ENCODE data around the gene SATL1.

Gene SATL1

GRCh38 chrX:85223359-85223758 is 20.2 kb downstream of the SATL1 start:
- Histone ChIP-seq H4K5ac (ENCODE audit: low read length) (no peak overlapping the region), H2BK5ac (ENCODE audit: low read length) (no peak overlapping the region), H3K27ac (ENCODE audit: low read depth, low read length) (no peak overlapping the region), H3K23ac (ENCODE audit: low read length) (no peak overlapping the region), H3K79me1 (ENCODE audit: low read length) (no peaks in the 10 kb centered on the region), H3K4me3 (ENCODE audit: low read length) (no peak overlapping the region), H3K4me2 (ENCODE audit: low read length) (no peak overlapping the region), H2AK5ac (ENCODE audit: low read length) (no peak overlapping the region), H3K27me3 (ENCODE audit: insufficient read depth, low read length, poor library complexity) (no peaks in the 10 kb centered on the region), H3K9ac (ENCODE audit: low read length) (no peak overlapping the region), H2BK120ac (ENCODE audit: low read depth, low read length) (no peak overlapping the region), H2BK15ac (replicated peaks; ENCODE audit: low read depth) (no peak overlapping the region), H3K56ac (ENCODE audit: low read length) (no peak overlapping the region), H3K4ac (ENCODE audit: low read depth, low read length) (no peak overlapping the region), H4K8ac (ENCODE audit: low read depth, low read length) (no peak overlapping the region), H3K18ac (ENCODE audit: low read length) (no peak overlapping the region), H3K36me3 (ENCODE audit: control insufficient read depth, insufficient read depth, low read length) (no peaks in the 10 kb centered on the region), H3K4me1 (ENCODE audit: control insufficient read depth, low read depth, low read length) (no peaks in the 10 kb centered on the region), H3K79me2 (ENCODE audit: control insufficient read depth, insufficient read depth, low read length) (no peaks in the 10 kb centered on the region)
- no peak for DNase-seq
- WGBS (ENCODE audit: extremely low coverage, insufficient coverage, low lambda C conversion rate): no CpG with 5 or more reads among the region's 2 CpGs

GRCh38 chrX:85221361-85221760 is 22.2 kb downstream of the SATL1 start:
- Histone ChIP-seq H3K79me2 (ENCODE audit: control insufficient read depth, insufficient read depth, low read length) (no peaks in the 10 kb centered on the region), H3K18ac (ENCODE audit: low read length) (no peak overlapping the region), H3K36me3 (ENCODE audit: control insufficient read depth, insufficient read depth, low read length) (no peaks in the 10 kb centered on the region), H3K4me3 (ENCODE audit: low read length) (no peak overlapping the region), H3K23ac (ENCODE audit: low read length) (no peak overlapping the region), H4K5ac (ENCODE audit: low read length) (no peak overlapping the region), H3K4me1 (ENCODE audit: control insufficient read depth, low read depth, low read length) (no peaks in the 10 kb centered on the region), H2BK120ac (ENCODE audit: low read depth, low read length) (no peak overlapping the region), H2BK5ac (ENCODE audit: low read length) (no peak overlapping the region), H3K56ac (ENCODE audit: low read length) (no peak overlapping the region), H3K4ac (ENCODE audit: low read depth, low read length) (no peak overlapping the region), H3K4me2 (ENCODE audit: low read length) (no peak overlapping the region), H4K8ac (ENCODE audit: low read depth, low read length) (no peak overlapping the region), H2AK5ac (ENCODE audit: low read length) (no peak overlapping the region), H3K27me3 (ENCODE audit: insufficient read depth, low read length, poor library complexity) (no peaks in the 10 kb centered on the region), H3K9ac (ENCODE audit: low read length) (no peak overlapping the region), H2BK15ac (replicated peaks; ENCODE audit: low read depth) (no peak overlapping the region), H3K27ac (ENCODE audit: low read depth, low read length) (no peak overlapping the region), H3K79me1 (ENCODE audit: low read length) (no peaks in the 10 kb centered on the region)
- no peak for DNase-seq
- no CpG with 5 or more reads among the region's 1 CpG for WGBS (ENCODE audit: extremely low coverage, insufficient coverage, low lambda C conversion rate)

DNA sequence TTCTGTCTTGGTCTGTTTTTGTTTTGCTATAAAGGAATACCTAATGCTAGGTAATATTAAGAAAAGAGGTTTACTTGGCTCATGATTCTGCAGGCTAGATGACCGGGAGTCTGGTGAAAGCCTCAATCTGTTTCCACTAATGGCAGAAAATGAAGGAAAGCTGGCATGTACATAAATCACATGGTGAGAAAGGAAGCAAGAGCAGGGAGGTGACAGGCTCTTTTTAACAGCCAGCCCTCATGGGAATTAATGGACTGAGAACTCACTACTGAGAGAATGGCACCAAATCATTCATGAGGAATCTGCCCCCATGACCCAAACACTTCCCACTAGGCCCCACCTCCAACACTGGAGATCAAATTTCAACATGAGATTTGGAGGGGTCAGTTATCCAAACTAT is 27.6 kb downstream of the SATL1 start:
- H3K56ac ChIP-seq (ENCODE audit: low read length): no peak overlapping the region
- no peak overlapping the region for H2AK5ac ChIP-seq (ENCODE audit: low read length)
- no peaks in the 10 kb centered on the region for H3K79me1 ChIP-seq (ENCODE audit: low read length)
- no peaks in the 10 kb centered on the region for H3K27me3 ChIP-seq (ENCODE audit: insufficient read depth, low read length, poor library complexity)
- H3K27ac ChIP-seq (ENCODE audit: low read depth, low read length): no peak overlapping the region
- H3K79me2 ChIP-seq (ENCODE audit: control insufficient read depth, insufficient read depth, low read length): no peaks in the 10 kb centered on the region
- no peak overlapping the region for H3K9ac ChIP-seq (ENCODE audit: low read length)
- no CpG with 5 or more reads among the region's 1 CpG for WGBS (ENCODE audit: extremely low coverage, insufficient coverage, low lambda C conversion rate)
- H3K18ac ChIP-seq (ENCODE audit: low read length): no peak overlapping the region
- no peak overlapping the region for H2BK120ac ChIP-seq (ENCODE audit: low read depth, low read length)
- H3K23ac ChIP-seq (ENCODE audit: low read length): no peak overlapping the region
- H3K36me3 ChIP-seq (ENCODE audit: control insufficient read depth, insufficient read depth, low read length): no peaks in the 10 kb centered on the region
- no peak overlapping the region for H4K8ac ChIP-seq (ENCODE audit: low read depth, low read length)
- no peak overlapping the region for H2BK15ac ChIP-seq (replicated peaks; ENCODE audit: low read depth)
- H3K4me3 ChIP-seq (ENCODE audit: low read length): no peak overlapping the region
- H3K4me1 ChIP-seq (ENCODE audit: control insufficient read depth, low read depth, low read length): no peaks in the 10 kb centered on the region
- H3K4me2 ChIP-seq (ENCODE audit: low read length): no peak overlapping the region
- DNase-seq: no peak
- no peak overlapping the region for H2BK5ac ChIP-seq (ENCODE audit: low read length)
- H3K4ac ChIP-seq (ENCODE audit: low read depth, low read length): no peak overlapping the region
- no peak overlapping the region for H4K5ac ChIP-seq (ENCODE audit: low read length)

DNA sequence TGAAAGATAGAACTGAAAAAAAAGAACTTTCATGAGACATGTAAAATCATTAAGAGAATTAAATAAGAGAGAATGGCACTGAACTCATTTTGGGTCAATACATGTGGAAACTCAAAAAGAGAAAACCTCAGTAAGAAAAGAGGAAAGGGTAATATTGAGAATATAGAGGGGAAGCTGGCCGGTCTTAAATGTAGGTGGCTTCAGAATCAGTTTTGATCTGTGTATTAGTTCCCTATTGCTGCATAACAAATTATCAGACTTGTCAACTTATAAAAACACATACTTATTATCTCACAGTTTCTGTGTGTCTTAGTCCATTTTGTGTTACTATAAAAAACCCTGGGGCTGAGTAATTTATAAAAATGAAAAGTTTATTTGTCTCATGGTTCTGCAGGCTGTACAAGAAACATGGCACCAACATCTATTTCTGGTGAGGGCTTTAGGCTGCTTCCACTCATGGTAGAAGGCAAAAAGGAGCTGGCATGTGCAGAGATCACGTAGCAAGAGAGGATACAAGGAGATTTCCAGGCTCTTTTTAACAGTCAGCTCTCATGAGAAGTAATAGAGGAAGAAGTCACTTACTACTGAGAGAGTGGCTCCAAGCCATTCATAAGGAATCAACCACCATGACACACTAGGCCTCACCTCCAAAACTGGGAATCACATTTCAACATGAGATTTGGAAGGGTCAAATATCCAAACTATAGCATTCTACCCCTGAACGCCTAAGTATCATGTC is 29.6 kb downstream of the SATL1 start:
- Histone ChIP-seq H2BK15ac (replicated peaks; ENCODE audit: low read depth) (no peak overlapping the region), H3K56ac (ENCODE audit: low read length) (no peak overlapping the region), H2BK120ac (ENCODE audit: low read depth, low read length) (no peak overlapping the region), H3K79me1 (ENCODE audit: low read length) (no peaks in the 10 kb centered on the region), H3K4me3 (ENCODE audit: low read length) (no peak overlapping the region), H3K9ac (ENCODE audit: low read length) (no peak overlapping the region), H4K5ac (ENCODE audit: low read length) (no peak overlapping the region), H2BK5ac (ENCODE audit: low read length) (no peak overlapping the region), H3K4ac (ENCODE audit: low read depth, low read length) (no peak overlapping the region), H4K8ac (ENCODE audit: low read depth, low read length) (no peak overlapping the region), H3K27me3 (ENCODE audit: insufficient read depth, low read length, poor library complexity) (no peaks in the 10 kb centered on the region), H3K79me2 (ENCODE audit: control insufficient read depth, insufficient read depth, low read length) (no peaks in the 10 kb centered on the region), H3K27ac (ENCODE audit: low read depth, low read length) (no peak overlapping the region), H2AK5ac (ENCODE audit: low read length) (no peak overlapping the region), H3K36me3 (ENCODE audit: control insufficient read depth, insufficient read depth, low read length) (no peaks in the 10 kb centered on the region), H3K23ac (ENCODE audit: low read length) (no peak overlapping the region), H3K4me2 (ENCODE audit: low read length) (no peak overlapping the region), H3K18ac (ENCODE audit: low read length) (no peak overlapping the region), H3K4me1 (ENCODE audit: control insufficient read depth, low read depth, low read length) (no peaks in the 10 kb centered on the region)
- DNase-seq: no peak
- WGBS (ENCODE audit: extremely low coverage, insufficient coverage, low lambda C conversion rate): no CpG with 5 or more reads among the region's 3 CpGs

- no CpG with 5 or more reads among the region's 8 CpGs for WGBS (ENCODE audit: extremely low coverage, insufficient coverage, low lambda C conversion rate)
- no peaks in the 10 kb centered on the region for H3K27me3 ChIP-seq (ENCODE audit: insufficient read depth, low read length, poor library complexity)
Measured at GRCh38 chrX:85203461-85203970, 40.1 kb downstream of the SATL1 start.

DNA sequence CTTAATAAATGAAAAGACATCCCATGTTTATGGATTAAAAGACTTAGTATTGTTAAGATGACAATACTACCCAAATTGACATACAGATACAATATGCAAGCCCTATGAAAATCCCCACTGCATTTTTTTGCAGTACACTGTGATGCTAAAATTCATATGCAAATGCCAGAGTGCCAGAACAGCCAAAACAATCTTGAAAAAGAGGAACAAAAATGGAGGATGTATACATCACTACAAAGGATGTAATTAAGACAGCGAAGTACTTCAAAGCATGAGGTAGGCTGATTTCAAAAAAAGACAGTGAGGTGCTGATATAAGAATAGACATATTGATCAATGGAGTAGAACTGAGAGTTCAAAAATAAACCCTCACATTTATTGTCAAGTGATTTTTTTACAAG is 47.3 kb downstream of the SATL1 start:
- Histone ChIP-seq H3K56ac (ENCODE audit: low read length) (no peak overlapping the region), H2AK5ac (ENCODE audit: low read length) (no peak overlapping the region), H2BK15ac (replicated peaks; ENCODE audit: low read depth) (no peak overlapping the region), H3K23ac (ENCODE audit: low read length) (no peak overlapping the region), H3K79me1 (ENCODE audit: low read length) (no peaks in the 10 kb centered on the region), H2BK5ac (ENCODE audit: low read length) (no peak overlapping the region), H3K18ac (ENCODE audit: low read length) (no peak overlapping the region), H3K4ac (ENCODE audit: low read depth, low read length) (no peak overlapping the region), H3K4me1 (ENCODE audit: control insufficient read depth, low read depth, low read length) (no peaks in the 10 kb centered on the region), H3K36me3 (ENCODE audit: control insufficient read depth, insufficient read depth, low read length) (no peaks in the 10 kb centered on the region), H2BK120ac (ENCODE audit: low read depth, low read length) (no peak overlapping the region), H3K27me3 (ENCODE audit: insufficient read depth, low read length, poor library complexity) (no peaks in the 10 kb centered on the region), H3K4me3 (ENCODE audit: low read length) (no peak overlapping the region), H3K79me2 (ENCODE audit: control insufficient read depth, insufficient read depth, low read length) (no peaks in the 10 kb centered on the region), H3K27ac (ENCODE audit: low read depth, low read length) (no peak overlapping the region), H4K8ac (ENCODE audit: low read depth, low read length) (no peak overlapping the region), H4K5ac (ENCODE audit: low read length) (no peak overlapping the region), H3K9ac (ENCODE audit: low read length) (no peak overlapping the region), H3K4me2 (ENCODE audit: low read length) (no peak overlapping the region)
- no peak for DNase-seq
- no CpG with 5 or more reads among the region's 1 CpG for WGBS (ENCODE audit: extremely low coverage, insufficient coverage, low lambda C conversion rate)

More at GRCh38 chrX:85203461-85203970, 40.1 kb downstream of the SATL1 start:
- DNase-seq: no peak
- Histone ChIP-seq H3K4me1 (ENCODE audit: control insufficient read depth, low read depth, low read length) (no peaks in the 10 kb centered on the region), H3K4me2 (ENCODE audit: low read length) (no peak overlapping the region), H3K23ac (ENCODE audit: low read length) (no peak overlapping the region), H3K27ac (ENCODE audit: low read depth, low read length) (no peak overlapping the region), H2BK120ac (ENCODE audit: low read depth, low read length) (no peak overlapping the region), H2AK5ac (ENCODE audit: low read length) (no peak overlapping the region), H3K56ac (ENCODE audit: low read length) (no peak overlapping the region), H3K36me3 (ENCODE audit: control insufficient read depth, insufficient read depth, low read length) (no peaks in the 10 kb centered on the region), H3K18ac (ENCODE audit: low read length) (no peak overlapping the region), H2BK5ac (ENCODE audit: low read length) (no peak overlapping the region), H3K9ac (ENCODE audit: low read length) (no peak overlapping the region), H3K79me2 (ENCODE audit: control insufficient read depth, insufficient read depth, low read length) (no peaks in the 10 kb centered on the region), H3K4me3 (ENCODE audit: low read length) (no peak overlapping the region), H4K5ac (ENCODE audit: low read length) (no peak overlapping the region), H3K79me1 (ENCODE audit: low read length) (no peaks in the 10 kb centered on the region), H2BK15ac (replicated peaks; ENCODE audit: low read depth) (no peak overlapping the region), H3K4ac (ENCODE audit: low read depth, low read length) (no peak overlapping the region), H4K8ac (ENCODE audit: low read depth, low read length) (no peak overlapping the region)

Data from mesendoderm (in vitro differentiated cells).